ENCODE measurements around the gene CARD10. TPM values are rescaled to one million over a fixed set of nuclear protein-coding genes. Genes with fewer than 3 reads are reported as not detected.

Gene CARD10
- total and polyA plus RNA-seq, 2 of the 13 experiments (the other 11 are each of a cell fraction or from before 2014, with no cell fraction given), result 35.2 to 55.8 TPM

DNA sequence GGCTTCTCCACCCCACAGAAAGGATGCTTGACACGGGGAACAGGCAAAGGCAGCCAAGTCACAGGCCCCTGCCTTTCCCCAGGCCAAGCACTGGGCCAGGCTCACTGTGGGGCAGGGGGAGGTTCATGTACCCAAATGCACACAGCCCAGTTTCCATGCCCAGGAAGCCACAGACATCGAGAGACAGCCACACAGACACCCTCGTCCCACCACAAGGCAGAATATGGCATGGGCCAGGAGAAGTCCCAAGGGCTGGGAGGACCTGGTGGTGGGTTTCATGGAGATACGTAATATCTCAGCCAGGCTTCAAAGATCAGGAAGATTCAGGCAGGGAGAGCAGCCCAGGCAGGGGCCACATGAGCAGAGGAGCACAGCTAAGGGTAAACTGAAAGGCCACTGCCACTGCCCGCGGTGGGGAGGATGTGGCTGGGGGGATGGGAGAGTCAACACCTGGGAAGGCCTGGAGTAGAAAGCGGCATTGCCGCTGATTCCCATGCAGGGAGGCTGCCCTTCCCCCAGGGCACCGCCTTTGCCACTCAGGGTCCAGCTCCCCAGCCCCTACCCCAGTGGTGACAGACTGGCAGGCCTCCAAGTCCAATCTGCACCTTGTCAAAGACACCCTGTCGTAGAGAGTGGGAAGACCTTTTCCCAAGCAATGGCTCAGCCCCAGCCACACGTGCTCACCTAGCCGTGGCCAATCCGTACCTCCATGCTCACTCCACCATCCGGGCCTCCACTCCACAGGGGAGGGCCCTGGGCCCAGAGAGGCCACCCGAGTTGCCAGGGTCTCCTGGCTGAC, 30.7 kb downstream of the CARD10 start (continued):
- TF ChIP-seq, protein P1, sequence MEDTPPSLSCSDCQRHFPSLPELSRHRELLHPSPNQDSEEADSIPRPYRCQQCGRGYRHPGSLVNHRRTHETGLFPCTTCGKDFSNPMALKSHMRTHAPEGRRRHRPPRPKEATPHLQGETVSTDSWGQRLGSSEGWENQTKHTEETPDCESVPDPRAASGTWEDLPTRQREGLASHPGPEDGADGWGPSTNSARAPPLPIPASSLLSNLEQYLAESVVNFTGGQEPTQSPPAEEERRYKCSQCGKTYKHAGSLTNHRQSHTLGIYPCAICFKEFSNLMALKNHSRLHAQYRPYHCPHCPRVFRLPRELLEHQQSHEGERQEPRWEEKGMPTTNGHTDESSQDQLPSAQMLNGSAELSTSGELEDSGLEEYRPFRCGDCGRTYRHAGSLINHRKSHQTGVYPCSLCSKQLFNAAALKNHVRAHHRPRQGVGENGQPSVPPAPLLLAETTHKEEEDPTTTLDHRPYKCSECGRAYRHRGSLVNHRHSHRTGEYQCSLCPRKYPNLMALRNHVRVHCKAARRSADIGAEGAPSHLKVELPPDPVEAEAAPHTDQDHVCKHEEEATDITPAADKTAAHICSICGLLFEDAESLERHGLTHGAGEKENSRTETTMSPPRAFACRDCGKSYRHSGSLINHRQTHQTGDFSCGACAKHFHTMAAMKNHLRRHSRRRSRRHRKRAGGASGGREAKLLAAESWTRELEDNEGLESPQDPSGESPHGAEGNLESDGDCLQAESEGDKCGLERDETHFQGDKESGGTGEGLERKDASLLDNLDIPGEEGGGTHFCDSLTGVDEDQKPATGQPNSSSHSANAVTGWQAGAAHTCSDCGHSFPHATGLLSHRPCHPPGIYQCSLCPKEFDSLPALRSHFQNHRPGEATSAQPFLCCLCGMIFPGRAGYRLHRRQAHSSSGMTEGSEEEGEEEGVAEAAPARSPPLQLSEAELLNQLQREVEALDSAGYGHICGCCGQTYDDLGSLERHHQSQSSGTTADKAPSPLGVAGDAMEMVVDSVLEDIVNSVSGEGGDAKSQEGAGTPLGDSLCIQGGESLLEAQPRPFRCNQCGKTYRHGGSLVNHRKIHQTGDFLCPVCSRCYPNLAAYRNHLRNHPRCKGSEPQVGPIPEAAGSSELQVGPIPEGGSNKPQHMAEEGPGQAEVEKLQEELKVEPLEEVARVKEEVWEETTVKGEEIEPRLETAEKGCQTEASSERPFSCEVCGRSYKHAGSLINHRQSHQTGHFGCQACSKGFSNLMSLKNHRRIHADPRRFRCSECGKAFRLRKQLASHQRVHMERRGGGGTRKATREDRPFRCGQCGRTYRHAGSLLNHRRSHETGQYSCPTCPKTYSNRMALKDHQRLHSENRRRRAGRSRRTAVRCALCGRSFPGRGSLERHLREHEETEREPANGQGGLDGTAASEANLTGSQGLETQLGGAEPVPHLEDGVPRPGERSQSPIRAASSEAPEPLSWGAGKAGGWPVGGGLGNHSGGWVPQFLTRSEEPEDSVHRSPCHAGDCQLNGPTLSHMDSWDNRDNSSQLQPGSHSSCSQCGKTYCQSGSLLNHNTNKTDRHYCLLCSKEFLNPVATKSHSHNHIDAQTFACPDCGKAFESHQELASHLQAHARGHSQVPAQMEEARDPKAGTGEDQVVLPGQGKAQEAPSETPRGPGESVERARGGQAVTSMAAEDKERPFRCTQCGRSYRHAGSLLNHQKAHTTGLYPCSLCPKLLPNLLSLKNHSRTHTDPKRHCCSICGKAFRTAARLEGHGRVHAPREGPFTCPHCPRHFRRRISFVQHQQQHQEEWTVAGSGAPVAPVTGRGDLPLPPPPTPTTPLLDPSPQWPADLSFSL (CRISPR knock-in tag; IDR thresholded peaks at IDR 0.05), result no peak
- TF ChIP-seq DMTF1 (CRISPR knock-in tag; IDR thresholded peaks at IDR 0.05), result no peak
- TF ChIP-seq ZNF121 (CRISPR knock-in tag; IDR thresholded peaks at IDR 0.05), result no peak
- peak; percentile 42; the same call in 1 of the 2 replicates for TF ChIP-seq ZNF746 (CRISPR knock-in tag; IDR thresholded peaks at IDR 0.05)
- TF ChIP-seq ZNF24 (IDR thresholded peaks at IDR 0.05), result no peak
- peak; percentile 77 for TF ChIP-seq ZFX (CRISPR knock-in tag; IDR thresholded peaks at IDR 0.05; ENCODE audit: low read depth)
- TF ChIP-seq ZNF770 (CRISPR knock-in tag; IDR thresholded peaks at IDR 0.05), result peak; percentile 49; the same call in 1 of the 2 replicates
- TF ChIP-seq, protein P2, sequence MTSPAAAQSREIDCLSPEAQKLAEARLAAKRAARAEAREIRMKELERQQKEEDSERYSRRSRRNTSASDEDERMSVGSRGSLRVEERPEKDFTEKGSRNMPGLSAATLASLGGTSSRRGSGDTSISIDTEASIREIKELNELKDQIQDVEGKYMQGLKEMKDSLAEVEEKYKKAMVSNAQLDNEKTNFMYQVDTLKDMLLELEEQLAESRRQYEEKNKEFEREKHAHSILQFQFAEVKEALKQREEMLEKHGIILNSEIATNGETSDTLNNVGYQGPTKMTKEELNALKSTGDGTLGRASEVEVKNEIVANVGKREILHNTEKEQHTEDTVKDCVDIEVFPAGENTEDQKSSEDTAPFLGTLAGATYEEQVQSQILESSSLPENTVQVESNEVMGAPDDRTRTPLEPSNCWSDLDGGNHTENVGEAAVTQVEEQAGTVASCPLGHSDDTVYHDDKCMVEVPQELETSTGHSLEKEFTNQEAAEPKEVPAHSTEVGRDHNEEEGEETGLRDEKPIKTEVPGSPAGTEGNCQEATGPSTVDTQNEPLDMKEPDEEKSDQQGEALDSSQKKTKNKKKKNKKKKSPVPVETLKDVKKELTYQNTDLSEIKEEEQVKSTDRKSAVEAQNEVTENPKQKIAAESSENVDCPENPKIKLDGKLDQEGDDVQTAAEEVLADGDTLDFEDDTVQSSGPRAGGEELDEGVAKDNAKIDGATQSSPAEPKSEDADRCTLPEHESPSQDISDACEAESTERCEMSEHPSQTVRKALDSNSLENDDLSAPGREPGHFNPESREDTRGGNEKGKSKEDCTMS (CRISPR knock-in tag; conservative IDR thresholded peaks at IDR 0.05), result no peak
- TF ChIP-seq SP2 (CRISPR knock-in tag; IDR thresholded peaks at IDR 0.05), result no peak
- peak; percentile 28; the same call in 1 of the 2 replicates for TF ChIP-seq IKZF5 (CRISPR knock-in tag; IDR thresholded peaks at IDR 0.05)

Data from HepG2 (cell line).